GM13977 (cell line): ENCODE results near the gene JPT2.

ENCODE experiments used
- DNase-seq: peaks from one replicate; pipeline ENCODE4 v3.0.0; 2012; ENCODE audit warnings: low spot score
- in situ Hi-C: fragments of 300-500 bp; cut with MboI; formaldehyde crosslinking; loops from one replicate; pipeline ENCODE4 v1.12.0; 2022; ENCODE audit warnings: low sequenced_read_pairs, low pct_unique_long_range_greater_than_20kb, mixed read lengths, inconsistent platforms; ENCODE audit not compliant: unreplicated experiment
- TF ChIP-seq, protein P1 (sequence below): IDR thresholded peaks from 2 replicates; pipeline ENCODE4 v1.5.1; 2012; ENCODE audit warnings: mild to moderate bottlenecking, control low read depth; ENCODE audit not compliant: insufficient read depth; ENCODE audit errors: extremely low read depth, missing control alignments

The JPT2 gene

DNA sequence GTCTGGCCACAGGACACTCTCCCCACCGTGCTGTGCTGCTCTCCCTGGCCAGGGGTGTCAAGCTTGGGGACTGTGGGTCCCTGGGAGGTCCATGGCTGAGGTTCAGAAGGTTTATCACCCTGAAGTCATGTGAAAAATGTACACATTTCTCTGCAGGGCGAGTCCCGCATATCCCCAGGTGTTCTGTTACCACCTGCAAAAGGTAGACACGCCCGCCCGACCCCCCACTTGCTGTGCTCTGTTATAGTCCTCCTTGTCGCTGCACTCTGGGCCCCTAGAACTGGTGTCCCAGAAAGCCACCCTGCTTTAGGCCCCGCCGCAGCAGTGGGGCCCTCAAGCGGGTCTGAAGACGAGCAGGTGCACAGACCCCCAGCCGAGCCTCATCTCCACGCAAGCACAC, 11.8 kb downstream of the JPT2 start:
- TF ChIP-seq, protein P1, sequence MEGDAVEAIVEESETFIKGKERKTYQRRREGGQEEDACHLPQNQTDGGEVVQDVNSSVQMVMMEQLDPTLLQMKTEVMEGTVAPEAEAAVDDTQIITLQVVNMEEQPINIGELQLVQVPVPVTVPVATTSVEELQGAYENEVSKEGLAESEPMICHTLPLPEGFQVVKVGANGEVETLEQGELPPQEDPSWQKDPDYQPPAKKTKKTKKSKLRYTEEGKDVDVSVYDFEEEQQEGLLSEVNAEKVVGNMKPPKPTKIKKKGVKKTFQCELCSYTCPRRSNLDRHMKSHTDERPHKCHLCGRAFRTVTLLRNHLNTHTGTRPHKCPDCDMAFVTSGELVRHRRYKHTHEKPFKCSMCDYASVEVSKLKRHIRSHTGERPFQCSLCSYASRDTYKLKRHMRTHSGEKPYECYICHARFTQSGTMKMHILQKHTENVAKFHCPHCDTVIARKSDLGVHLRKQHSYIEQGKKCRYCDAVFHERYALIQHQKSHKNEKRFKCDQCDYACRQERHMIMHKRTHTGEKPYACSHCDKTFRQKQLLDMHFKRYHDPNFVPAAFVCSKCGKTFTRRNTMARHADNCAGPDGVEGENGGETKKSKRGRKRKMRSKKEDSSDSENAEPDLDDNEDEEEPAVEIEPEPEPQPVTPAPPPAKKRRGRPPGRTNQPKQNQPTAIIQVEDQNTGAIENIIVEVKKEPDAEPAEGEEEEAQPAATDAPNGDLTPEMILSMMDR = no peak
- in situ Hi-C loops = no loop called here

GRCh38 chr16:1690810-1691209, 12.7 kb downstream of the JPT2 start:
- in situ Hi-C loops = no loop called here
- no peak for DNase-seq
- TF ChIP-seq, protein P1 = no peak

More for the DNA sequence above, 11.8 kb downstream of the JPT2 start:
- DNase-seq = no peak

- in situ Hi-C loops = no loop called here
- TF ChIP-seq, protein P1 = no peak
- DNase-seq = no peak
These were observed 13.2 kb downstream of the JPT2 start for GRCh38 chr16:1691276-1691675.

DNA sequence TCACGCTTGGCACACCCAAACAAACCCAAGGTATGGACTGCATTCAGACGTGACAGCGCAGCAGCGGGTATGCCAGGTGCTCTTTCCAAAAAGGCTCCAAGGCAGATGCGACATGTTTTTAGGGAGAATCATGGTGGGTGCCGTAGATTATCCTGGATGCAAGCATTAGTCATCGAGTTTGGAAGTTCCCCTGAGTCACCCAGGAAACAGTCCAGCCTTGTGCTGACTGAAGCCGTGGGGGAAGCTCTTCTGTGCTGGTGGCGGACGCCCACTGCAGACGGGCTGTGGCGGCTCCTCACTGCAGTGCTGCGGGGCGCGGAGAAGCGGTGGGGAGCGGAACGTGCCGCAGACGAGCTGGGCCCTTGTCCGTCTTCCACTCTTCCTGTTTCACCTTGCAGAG, 13.9 kb downstream of the JPT2 start:
- no peak for DNase-seq
- TF ChIP-seq, protein P1 = no peak

GRCh38 chr16:1696863-1697262, 18.8 kb downstream of the JPT2 start:
- TF ChIP-seq, protein P1 = no peak
- DNase-seq = no peak
- in situ Hi-C loops = no loop called here

More for the DNA sequence above, 13.9 kb downstream of the JPT2 start:
- in situ Hi-C loops = no loop called here

DNA sequence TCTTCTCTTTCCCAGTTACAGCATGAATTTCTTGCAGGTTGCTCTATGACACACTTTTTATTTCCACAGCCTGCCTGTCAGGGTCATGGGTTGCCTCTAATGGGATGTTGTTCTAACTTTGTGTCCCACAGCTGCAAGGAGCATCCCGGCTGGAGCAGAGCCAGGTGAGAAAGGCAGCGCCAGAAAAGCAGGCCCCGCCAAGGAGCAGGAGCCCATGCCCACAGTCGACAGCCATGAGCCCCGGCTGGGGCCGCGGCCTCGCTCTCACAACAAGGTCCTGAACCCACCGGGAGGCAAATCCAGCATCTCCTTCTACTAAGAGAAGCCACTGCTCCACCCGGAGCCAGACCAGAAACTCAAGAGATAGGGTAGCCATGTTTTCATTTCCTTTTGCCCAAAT, 20.6 kb downstream of the JPT2 start:
- in situ Hi-C loops = no loop called here
- TF ChIP-seq, protein P1 = no peak
- DNase-seq = no peak

DNA sequence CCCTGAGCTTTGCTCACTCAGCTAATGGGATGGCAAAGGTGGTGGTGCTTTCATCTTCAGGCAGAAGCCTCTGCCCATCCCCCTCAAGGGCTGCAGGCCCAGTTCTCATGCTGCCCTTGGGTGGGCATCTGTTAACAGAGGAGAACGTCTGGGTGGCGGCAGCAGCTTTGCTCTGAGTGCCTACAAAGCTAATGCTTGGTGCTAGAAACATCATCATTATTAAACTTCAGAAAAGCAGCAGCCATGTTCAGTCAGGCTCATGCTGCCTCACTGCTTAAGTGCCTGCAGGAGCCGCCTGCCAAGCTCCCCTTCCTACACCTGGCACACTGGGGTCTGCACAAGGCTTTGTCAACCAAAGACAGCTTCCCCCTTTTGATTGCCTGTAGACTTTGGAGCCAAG, 22.2 kb downstream of the JPT2 start:
- in situ Hi-C loops = no loop called here
- DNase-seq = no peak
- TF ChIP-seq, protein P1 = no peak
